HG02759 (cell line): ENCODE data around the gene DMTF1.
"Not testable (repeated sequence)": the region's sequence is repeated elsewhere in the genome, so short reads cannot be mapped to it uniquely, and the experiment has no call there.

ENCODE experiments used
- ATAC-seq: cut with Tn5 transposase; IDR thresholded peaks from one replicate; pipeline ENCODE4 v1.9.1; 2021; ENCODE audit warnings: mild to moderate bottlenecking, moderate library complexity; ENCODE audit not compliant: unreplicated experiment

The DMTF1 gene

DNA sequence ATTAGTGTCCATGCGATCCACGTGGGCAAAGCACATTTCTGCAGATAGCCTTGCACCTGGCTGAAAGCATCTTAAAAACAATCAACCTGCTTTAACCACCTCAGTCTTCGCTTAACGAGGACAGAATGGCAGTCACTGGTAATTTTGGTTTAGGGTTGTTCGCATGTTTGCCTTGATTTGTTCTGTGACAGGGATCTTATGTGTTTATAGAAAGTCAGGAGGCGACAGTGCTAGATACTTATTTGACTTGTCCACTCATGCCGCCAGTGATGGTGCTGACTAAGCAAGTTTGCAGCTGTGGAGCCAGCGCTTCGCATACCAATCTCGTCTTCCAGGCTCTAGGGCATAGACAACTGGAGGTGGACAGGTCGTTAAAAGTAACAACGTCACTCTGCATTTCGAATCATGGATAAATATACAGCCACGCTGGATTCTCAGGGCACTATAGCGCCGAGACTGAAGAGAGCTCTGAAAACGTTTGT lies 68.5 kb downstream of the DMTF1 start:
- ATAC-seq = no peak

DNA sequence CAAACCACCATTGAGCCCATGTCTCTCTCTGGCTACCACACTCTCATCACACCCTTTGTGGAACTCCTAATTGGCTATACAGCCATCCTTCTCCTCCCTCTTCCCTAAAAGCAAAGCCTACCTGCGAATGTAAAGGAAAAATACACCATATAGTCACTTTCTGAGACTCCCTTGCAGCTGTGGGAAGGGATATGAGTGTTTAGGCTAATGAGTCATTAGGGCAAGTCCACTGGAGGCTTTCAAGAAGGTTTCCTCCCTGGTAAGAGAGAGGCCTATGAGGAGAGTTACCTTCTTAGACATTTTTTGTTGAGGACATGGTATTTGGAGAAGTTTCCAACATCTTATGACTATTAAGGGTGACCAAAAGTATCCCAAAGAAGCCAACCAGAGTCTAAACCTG lies 71.4 kb downstream of the DMTF1 start:
- ATAC-seq = no peak

DNA sequence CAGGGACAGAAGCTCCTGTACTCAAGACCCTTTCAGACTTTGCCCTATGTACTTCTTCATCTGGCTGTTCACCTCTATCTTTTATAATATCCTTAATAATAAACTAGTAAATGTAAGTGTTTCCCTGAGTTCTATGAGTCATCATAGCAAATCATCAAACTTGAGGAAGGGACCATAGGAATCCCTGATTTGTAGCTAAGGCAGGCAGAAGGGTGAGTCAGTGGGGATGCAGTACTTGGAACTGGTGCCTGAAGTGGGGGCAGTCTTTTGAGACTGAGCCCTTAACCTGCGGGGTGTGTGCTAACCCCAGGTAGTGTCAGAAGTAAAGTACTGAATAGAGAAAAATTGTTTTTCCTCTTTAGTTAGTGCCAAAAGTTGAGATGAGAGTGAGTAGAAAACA lies 73.4 kb downstream of the DMTF1 start:
- ATAC-seq = no peak

DNA sequence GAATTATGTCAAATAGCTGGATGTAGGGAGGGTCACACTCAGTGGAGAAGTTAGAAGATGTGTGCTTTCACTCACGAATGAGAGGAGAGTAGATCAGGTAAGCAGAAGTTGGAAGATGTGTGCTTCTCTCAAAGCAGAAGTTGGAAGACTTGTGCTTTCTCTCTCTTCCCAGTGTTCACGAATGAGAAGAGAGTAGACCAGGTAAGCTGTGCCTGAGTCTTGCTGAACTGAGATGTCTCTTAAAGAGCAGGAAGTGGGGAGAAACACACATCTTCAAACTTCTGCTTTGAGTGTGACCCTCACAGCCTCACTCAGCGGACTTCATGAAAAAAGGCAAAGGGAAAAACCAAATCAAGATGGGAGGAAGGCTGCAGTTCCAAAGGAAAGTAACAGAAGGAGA lies 74.2 kb downstream of the DMTF1 start:
- ATAC-seq = no peak

DNA sequence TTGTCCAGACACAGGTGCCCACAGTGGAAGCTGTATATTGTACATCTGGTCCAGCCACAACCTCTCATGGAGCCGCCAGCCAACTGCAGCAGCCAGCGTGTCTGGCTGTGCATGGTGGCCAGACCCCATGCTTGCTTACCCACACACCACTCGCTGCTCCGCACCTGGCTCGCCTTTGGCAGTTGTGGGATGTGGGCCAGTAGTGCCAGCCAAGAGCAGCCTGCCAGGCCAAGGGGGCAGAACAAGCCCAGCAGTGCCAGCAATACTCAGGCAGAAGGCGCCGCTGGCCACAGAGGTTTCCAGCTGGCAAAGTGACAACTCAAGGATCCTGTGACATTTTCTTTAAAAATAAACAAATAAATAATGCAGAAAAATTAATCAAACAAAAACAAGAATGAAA lies 79.0 kb downstream of the DMTF1 start:
- no peak for ATAC-seq

DNA sequence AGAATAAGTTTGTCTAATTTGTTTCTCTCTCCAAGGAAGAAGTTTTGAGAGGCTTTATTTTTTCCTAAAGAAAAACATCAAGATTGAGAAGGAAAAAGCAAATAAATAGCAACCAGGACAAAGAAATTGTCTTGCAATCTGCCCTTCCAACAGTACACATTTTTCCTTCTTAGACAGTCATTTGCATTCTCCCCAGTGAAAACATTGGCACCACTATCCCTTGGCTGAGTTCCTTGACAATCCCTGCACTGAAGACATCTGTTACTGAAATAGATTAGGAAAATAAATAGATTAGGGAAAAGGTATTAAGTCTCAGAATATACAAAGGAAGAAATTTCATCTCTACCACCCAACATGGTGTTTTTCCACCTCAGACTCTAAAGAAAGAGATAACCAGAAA lies 79.5 kb downstream of the DMTF1 start:
- ATAC-seq = no peak

DNA sequence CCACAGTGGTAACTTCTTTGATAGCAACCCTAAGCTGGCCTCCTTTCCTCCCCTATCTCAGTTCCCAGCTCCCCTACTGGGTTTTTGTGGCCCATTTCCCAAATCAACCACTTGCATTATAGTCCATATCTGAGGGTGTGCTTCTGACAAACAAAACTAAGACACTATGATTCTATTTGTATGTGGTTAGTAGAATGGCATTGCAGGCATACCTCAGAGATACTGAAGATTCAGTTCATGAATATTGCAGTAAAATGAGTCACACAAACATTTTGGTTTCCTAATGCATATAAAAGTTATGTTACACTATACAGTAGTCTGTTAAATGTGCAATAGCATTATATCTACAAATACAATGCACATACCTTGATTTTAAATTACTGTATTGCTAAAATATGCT lies 82.7 kb downstream of the DMTF1 start:
- ATAC-seq = no peak

DNA sequence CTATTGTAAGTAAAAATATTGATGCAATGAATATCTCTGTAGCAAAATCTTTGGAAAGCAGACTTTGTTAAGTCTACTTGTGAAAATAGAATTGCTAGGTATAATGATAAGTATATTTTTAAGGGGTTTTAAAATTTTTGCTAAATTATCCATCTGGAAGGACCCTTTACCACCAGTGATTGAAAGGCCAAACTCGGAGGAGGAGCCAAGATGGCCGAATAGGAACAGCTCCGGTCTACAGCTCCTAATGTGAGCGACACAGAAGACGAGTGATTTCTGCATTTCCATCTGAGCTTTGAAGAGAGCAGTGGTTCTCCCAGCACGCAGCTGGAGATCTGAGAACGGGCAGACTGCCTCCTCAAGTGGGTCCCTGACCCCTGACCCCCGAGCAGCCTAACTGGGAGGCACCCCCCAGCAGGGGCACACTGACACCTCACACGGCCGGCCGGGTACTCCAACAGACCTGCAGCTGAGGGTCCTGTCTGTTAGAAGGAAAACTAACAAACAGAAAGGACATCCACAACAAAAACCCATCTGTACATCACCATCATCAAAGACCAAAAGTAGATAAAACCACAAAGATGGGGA lies 86.3 kb downstream of the DMTF1 start:
- not testable (repeated sequence) for ATAC-seq

DNA sequence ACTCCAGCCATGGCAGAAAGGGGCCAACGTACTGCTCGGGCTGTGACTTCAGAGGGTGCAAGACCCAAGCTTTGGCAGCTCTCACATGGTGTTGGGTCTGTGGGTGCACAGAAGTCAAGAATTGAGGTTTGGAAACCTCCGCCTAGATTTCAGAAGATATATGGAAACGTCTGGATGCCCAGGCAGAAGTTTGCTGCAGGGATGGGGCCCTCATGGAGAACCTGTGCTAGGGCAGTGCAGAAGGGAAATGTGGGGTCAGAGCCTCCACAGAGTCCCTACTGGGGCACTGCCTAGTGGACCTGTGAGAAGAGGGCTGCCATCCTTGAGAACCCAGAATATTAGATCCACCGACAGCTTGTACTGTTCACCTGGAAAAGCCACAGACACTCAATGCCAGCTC lies 93.4 kb downstream of the DMTF1 start:
- ATAC-seq = not testable (repeated sequence)
